Epithelial cell of esophagus (primary cell): ENCODE measurements around the gene CCDC171.

Source experiments
- DNase-seq: peaks from one replicate; pipeline ENCODE4 v3.0.0; 2010; ENCODE audit warnings: low read depth
- H3K4me3 ChIP-seq: 2 replicates; pipeline ENCODE4 v1.5.1; 2011; ENCODE audit warnings: mild to moderate bottlenecking, low read length, control low read depth
- CTCF ChIP-seq: IDR thresholded peaks from 2 replicates; pipeline ENCODE4 v1.5.1; 2011; ENCODE audit warnings: low read depth, mild to moderate bottlenecking, low read length, control low read depth, inconsistent platforms; ENCODE audit not compliant: insufficient read depth; ENCODE audit errors: missing control alignments

The CCDC171 gene

GRCh38 chr9:16013826-16014225 lies 461.0 kb downstream of the CCDC171 start:
- DNase-seq, result no peak
- no peak for TF ChIP-seq CTCF
- H3K4me3 ChIP-seq, result no peak overlapping the region

GRCh38 chr9:16022228-16022627 lies 469.4 kb downstream of the CCDC171 start:
- no peak for TF ChIP-seq CTCF
- no peak overlapping the region for H3K4me3 ChIP-seq
- no peak for DNase-seq

GRCh38 chr9:16023446-16023845 lies 470.6 kb downstream of the CCDC171 start:
- DNase-seq, result no peak
- no peak overlapping the region for H3K4me3 ChIP-seq
- no peak for TF ChIP-seq CTCF
